HCT116 (cell line): ENCODE data around the gene GGT5. TPM values are rescaled to one million over a fixed set of nuclear protein-coding genes. Genes with fewer than 3 reads are reported as not detected.

Experiments used
- ATAC-seq: fragments of 200-7000 bp; cut with Tn5 transposase; 2 replicates; pipeline ENCODE4 v1.9.1; 2020; ENCODE audit warnings: mild to moderate bottlenecking, moderate library complexity
- BruUV-seq: library from RNA; stranded (reverse); fragments of 400-500 nt; replicated peaks from 2 replicates; lab custom pipeline; 2021; lab: Mats Ljungman, UMichigan
- CTCF ChIA-PET: fragments of 300-600 bp; sonication (Branson Sonifier 250); formaldehyde crosslinking; loops from one replicate; lab custom pipeline; 2021; ENCODE audit warnings: antibody characterized with exemption; lab: Charles Lee
- POLR2A ChIA-PET: fragments of 300-600, 350-600 bp; sonication (Branson Sonifier 250); formaldehyde crosslinking; loops from one replicate; lab custom pipeline; 2021; ENCODE audit warnings: antibody characterized with exemption; lab: Charles Lee
- RAD21 ChIA-PET, 2 experiments: fragments of 300-600 bp; sonication (Branson Sonifier 250); formaldehyde crosslinking; loops; one replicate each; lab custom pipeline; 2023; ENCODE audit warnings: low total read pairs in 2 of 2; ENCODE audit not compliant: uncharacterized antibody in 2 of 2, unreplicated experiment in 2 of 2, low non-redundant PET in 1 of 2; lab: Charles Lee
- DNase-seq: peaks from one replicate; pipeline ENCODE4 v3.0.0-alpha.2; 2010; ENCODE audit warnings: low read depth, low spot score
- H2AFZ ChIP-seq: fragments of 200-600 bp; shearing (Covaris generic), sonication (generic); 2 replicates; pipeline ENCODE4 v1.6.1; 2017; ENCODE audit warnings: low read depth, mixed run types, mixed read lengths, antibody characterized with exemption, low read length; ENCODE audit not compliant: poor library complexity, severe bottlenecking
- H3K27ac ChIP-seq: 2 replicates; pipeline ENCODE4 v1.5.1; 2012; ENCODE audit warnings: low read depth, low read length
- H3K27me3 ChIP-seq: fragments of 200-600 bp; sonication (generic); 2 replicates; pipeline ENCODE4 v1.6.1; 2016; ENCODE audit warnings: mixed run types, low read length, mixed read lengths; ENCODE audit not compliant: insufficient read depth
- H3K36me3 ChIP-seq, 2 experiments: fragments of 200-500 bp in 1 of 2; fragments of 200-600 bp in 1 of 2; sonication (Bioruptor generic) in 1 of 2; sonication (generic) in 1 of 2; 2 replicates each; pipeline versions ENCODE4 v1.5.1 to v1.6.1; 2014 to 2016; ENCODE audit warnings: low read length in 2 of 2, inconsistent platforms in 1 of 2, mixed read lengths in 1 of 2, mixed run types in 1 of 2; ENCODE audit not compliant: insufficient read depth in 2 of 2, control insufficient read depth in 1 of 2
- H3K4me1 ChIP-seq, 2 experiments: fragments of 200-600 bp in 1 of 2; sonication (generic) in 1 of 2; 2 replicates each; pipeline versions ENCODE4 v1.5.1 to v1.6.1; 2012 to 2017; ENCODE audit warnings: low read length in 2 of 2, inconsistent platforms in 1 of 2, mild to moderate bottlenecking in 1 of 2, mixed read lengths in 1 of 2, mixed run types in 1 of 2, moderate library complexity in 1 of 2; ENCODE audit not compliant: insufficient read depth in 2 of 2, control insufficient read depth in 1 of 2
- H3K4me2 ChIP-seq: fragments of 200-600 bp; sonication (generic); 2 replicates; pipeline ENCODE4 v1.6.1; 2017; ENCODE audit warnings: mixed run types, low read length, mixed read lengths
- H3K4me3 ChIP-seq, 2 experiments: fragments of 200-600 bp in 1 of 2; sonication (generic) in 1 of 2; replicated peaks in 1 of 2; 2 replicates each; pipeline ENCODE4 v1.5.1; 2011 to 2016; ENCODE audit warnings: low read length in 2 of 2, control low read depth in 1 of 2, low read depth in 1 of 2, mild to moderate bottlenecking in 1 of 2, mixed read lengths in 1 of 2, mixed run types in 1 of 2
- H3K79me2 ChIP-seq: fragments of 200-600 bp; sonication (generic); 2 replicates; pipeline ENCODE4 v1.6.1; 2017; ENCODE audit warnings: mild to moderate bottlenecking, mixed run types, low read length, moderate library complexity, mixed read lengths; ENCODE audit not compliant: insufficient read depth
- H3K9ac ChIP-seq: fragments of 200-600 bp; sonication (generic); 2 replicates; pipeline ENCODE4 v1.6.1; 2016; ENCODE audit warnings: low read length, mixed read lengths
- H3K9me2 ChIP-seq: fragments of 200-600 bp; sonication (generic), shearing (Covaris generic); 2 replicates; pipeline ENCODE4 v1.6.1; 2017; ENCODE audit warnings: mixed run types, mild to moderate bottlenecking, moderate library complexity; ENCODE audit not compliant: insufficient read depth
- H3K9me3 ChIP-seq, 2 experiments: fragments of 200-500 bp in 1 of 2; fragments of 200-600 bp in 1 of 2; sonication (Bioruptor generic) in 1 of 2; sonication (generic) in 1 of 2; 2 replicates each; pipeline ENCODE4 v1.6.1; 2014 to 2017; ENCODE audit warnings: low read length in 2 of 2, mixed read lengths in 2 of 2, inconsistent platforms in 1 of 2, low read depth in 1 of 2, mild to moderate bottlenecking in 1 of 2, mixed run types in 1 of 2, moderate library complexity in 1 of 2; ENCODE audit not compliant: control insufficient read depth in 1 of 2, insufficient read depth in 1 of 2
- H4K20me1 ChIP-seq: fragments of 200-600 bp; sonication (generic), shearing (Covaris generic); 2 replicates; pipeline ENCODE4 v1.6.1; 2017; ENCODE audit warnings: mixed run types, mild to moderate bottlenecking, moderate library complexity; ENCODE audit not compliant: insufficient read depth
- ATF3 ChIP-seq: IDR thresholded peaks from 2 replicates; pipeline ENCODE4 v1.6.1; 2012
- CEBPB ChIP-seq: IDR thresholded peaks from 2 replicates; pipeline ENCODE4 v1.6.1; 2012; ENCODE audit warnings: low read depth
- EGR1 ChIP-seq: IDR thresholded peaks from 2 replicates; pipeline ENCODE4 v1.6.1; 2012; ENCODE audit warnings: low read depth
- ELF1 ChIP-seq: IDR thresholded peaks from 2 replicates; pipeline ENCODE4 v1.6.1; 2012; ENCODE audit warnings: low read depth, borderline replicate concordance
- EZH2 ChIP-seq: fragments of 200-600 bp; sonication (generic); IDR thresholded peaks from 2 replicates; pipeline ENCODE4 v1.6.1; 2017; ENCODE audit warnings: antibody characterized with exemption, mixed run types
- EZH2phosphoT487 ChIP-seq: fragments of 200-600 bp; IDR thresholded peaks from 2 replicates; pipeline ENCODE4 v1.6.1; 2018; ENCODE audit warnings: antibody characterized with exemption, borderline replicate concordance
- FOSL1 ChIP-seq: IDR thresholded peaks from 2 replicates; pipeline ENCODE4 v1.6.1; 2012; ENCODE audit warnings: low read depth
- JUND ChIP-seq: IDR thresholded peaks from 2 replicates; pipeline ENCODE4 v1.6.1; 2012
- MAX ChIP-seq: IDR thresholded peaks from 2 replicates; pipeline ENCODE4 v1.6.1; 2012
- POLR2A ChIP-seq: IDR thresholded peaks from 2 replicates; pipeline ENCODE4 v1.7.0; 2011; ENCODE audit warnings: borderline replicate concordance; ENCODE audit not compliant: insufficient read depth, insufficient read length; ENCODE audit errors: extremely low read depth
- POLR2AphosphoS5 ChIP-seq: IDR thresholded peaks from 2 replicates; pipeline ENCODE4 v1.6.1; 2011; ENCODE audit warnings: mild to moderate bottlenecking, low read depth, low read length, moderate library complexity
- RAD21 ChIP-seq: IDR thresholded peaks from 2 replicates; pipeline ENCODE4 v1.6.1; 2012; ENCODE audit warnings: low read depth, mild to moderate bottlenecking
- REST ChIP-seq: IDR thresholded peaks from 2 replicates; pipeline ENCODE4 v1.6.1; 2012; ENCODE audit warnings: low read depth
- SP1 ChIP-seq: IDR thresholded peaks from 2 replicates; pipeline ENCODE4 v1.6.1; 2012; ENCODE audit warnings: low read depth
- SRF ChIP-seq: IDR thresholded peaks from 2 replicates; pipeline ENCODE4 v1.6.1; 2012; ENCODE audit warnings: low read depth
- YY1 ChIP-seq: IDR thresholded peaks from 2 replicates; pipeline ENCODE4 v1.6.1; 2011; ENCODE audit warnings: low read length, low read depth, moderate library complexity, mild to moderate bottlenecking; ENCODE audit not compliant: insufficient replicate concordance; ENCODE audit errors: extremely low read depth
- ZBTB33 ChIP-seq: IDR thresholded peaks from 2 replicates; pipeline ENCODE4 v1.6.1; 2011; ENCODE audit warnings: mild to moderate bottlenecking, low read length, moderate library complexity; ENCODE audit not compliant: insufficient replicate concordance; ENCODE audit errors: extremely low read depth
- ZFX ChIP-seq: fragments of 450-650 bp; IDR thresholded peaks from 2 replicates; pipeline ENCODE4 v1.6.1; 2017
- ZNF274 ChIP-seq: fragments of 200-500 bp; sonication (Bioruptor generic); IDR thresholded peaks from 2 replicates; pipeline ENCODE4 v1.6.1; 2014; ENCODE audit warnings: mild to moderate bottlenecking, low read depth, low read length, inconsistent platforms
- intact Hi-C: fragments of 100-400 bp; cut with micrococcal nuclease; formaldehyde crosslinking; loops from 2 replicates; pipeline ENCODE4 v1.10.0; 2022
- total RNA-seq: library from RNA; stranded (reverse); gene quantifications from one replicate; pipeline ENCODE4 v1.2.1, GENCODE V29; 2021; ENCODE audit not compliant: unreplicated experiment

The GGT5 gene
- total RNA-seq, 1 experiment from 2014 or later, result 0.57 TPM

GRCh38 chr22:24185501-24186351 is 59.2 kb downstream of the GGT5 start:
- no peak overlapping the region for H3K9ac ChIP-seq
- RAD21 ChIA-PET, result no interaction called here
- ATAC-seq (no peak), DNase-seq (no peak)
- no peak for TF ChIP-seq MAX
- no peak for TF ChIP-seq SRF
- TF ChIP-seq ZBTB33, result no peak
- no peak for TF ChIP-seq POLR2AphosphoS5
- TF ChIP-seq EGR1, result no peak
- TF ChIP-seq EZH2phosphoT487, result no peak
- TF ChIP-seq REST, result no peak
- TF ChIP-seq ZNF274, result no peak
- TF ChIP-seq ZFX, result no peak
- no peak for TF ChIP-seq SP1
- no peak for TF ChIP-seq YY1
- TF ChIP-seq JUND, result no peak
- TF ChIP-seq FOSL1, result no peak
- no peak for TF ChIP-seq CEBPB
- no peak for TF ChIP-seq POLR2A
- no peak for TF ChIP-seq ATF3
- no peak for TF ChIP-seq ELF1
- no peak for TF ChIP-seq EZH2
- TF ChIP-seq RAD21, result no peak
- BruUV-seq, result no TSS peak
- no peak overlapping the region for H3K27ac ChIP-seq
- peaks cover 29 to 34% of the 10 kb centered on the region in 2 experiments for H3K4me1 ChIP-seq
- no peaks in the 10 kb centered on the region for H3K9me3 ChIP-seq
- POLR2A ChIA-PET, result no interaction called here
- intact Hi-C loops, result loop anchor here (10.0 kb wide), 1 partner anchor 339 kb away; no protein-coding TSS in a partner anchor
- no peaks in the 10 kb centered on the region for H3K9me2 ChIP-seq
- CTCF ChIA-PET, result no interaction called here
- no peaks in the 10 kb centered on the region for H3K36me3 ChIP-seq
- H4K20me1 ChIP-seq, result no peaks in the 10 kb centered on the region
- H3K4me3 ChIP-seq, result no peak overlapping the region
- no peak overlapping the region for H3K4me2 ChIP-seq
- no peaks in the 10 kb centered on the region for H3K79me2 ChIP-seq
- no peak overlapping the region for H2AFZ ChIP-seq
- no peaks in the 10 kb centered on the region for H3K27me3 ChIP-seq
